ENCODE data around the gene MTCH2.
A peak's percentile ranks its signal among the peaks of the same experiment; 100 is the strongest.

The MTCH2 gene

DNA sequence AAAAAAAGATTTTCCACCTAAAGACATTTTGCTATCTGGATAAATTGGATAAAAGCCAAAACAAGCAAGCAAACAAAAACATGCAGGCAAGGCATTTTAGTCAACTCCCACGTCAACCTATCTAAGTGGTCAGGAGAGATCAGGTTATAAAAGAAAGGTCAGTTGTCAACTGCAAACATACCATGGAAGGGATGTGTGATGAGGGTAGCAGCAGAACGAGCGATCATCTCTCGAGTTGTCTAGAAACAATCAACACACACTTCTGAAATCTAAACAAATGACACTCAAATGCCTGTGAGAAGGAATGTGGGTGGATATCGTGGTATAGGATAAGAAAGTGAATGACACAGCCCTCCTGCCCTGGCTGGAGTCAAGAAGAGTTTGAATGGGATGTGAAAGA, 10.9 kb downstream of the MTCH2 start:
- DNase-seq = no peak

GRCh38 chr11:47628026-47628425, 14.3 kb downstream of the MTCH2 start:
- DNase-seq = no peak

DNA sequence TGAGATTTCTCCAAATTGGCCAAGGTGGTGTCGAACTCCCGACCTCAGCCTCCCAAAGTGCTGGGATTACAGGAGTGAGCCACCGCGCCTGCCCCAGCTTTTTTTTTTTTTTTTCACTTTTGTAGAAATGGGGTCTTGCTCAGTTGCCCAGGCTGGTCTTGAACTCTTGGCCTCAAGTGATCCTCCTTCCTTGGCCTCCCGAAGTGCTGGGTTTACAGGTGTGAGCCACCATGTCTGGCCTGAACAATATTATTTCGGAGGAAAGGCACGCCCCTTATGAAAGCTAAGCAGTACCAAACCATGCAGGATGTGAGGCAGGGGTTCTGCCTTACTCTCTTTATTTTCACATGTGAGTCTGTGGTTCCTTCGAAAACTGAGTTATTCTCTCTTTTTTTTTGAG, 16.1 kb downstream of the MTCH2 start:
- no peak for DNase-seq

- DNase-seq = no peak
Measured at GRCh38 chr11:47620836-47621378, 21.5 kb downstream of the MTCH2 start.

GRCh38 chr11:47617417-47617809, 24.9 kb downstream of the MTCH2 start:
- no peak for DNase-seq

DNA sequence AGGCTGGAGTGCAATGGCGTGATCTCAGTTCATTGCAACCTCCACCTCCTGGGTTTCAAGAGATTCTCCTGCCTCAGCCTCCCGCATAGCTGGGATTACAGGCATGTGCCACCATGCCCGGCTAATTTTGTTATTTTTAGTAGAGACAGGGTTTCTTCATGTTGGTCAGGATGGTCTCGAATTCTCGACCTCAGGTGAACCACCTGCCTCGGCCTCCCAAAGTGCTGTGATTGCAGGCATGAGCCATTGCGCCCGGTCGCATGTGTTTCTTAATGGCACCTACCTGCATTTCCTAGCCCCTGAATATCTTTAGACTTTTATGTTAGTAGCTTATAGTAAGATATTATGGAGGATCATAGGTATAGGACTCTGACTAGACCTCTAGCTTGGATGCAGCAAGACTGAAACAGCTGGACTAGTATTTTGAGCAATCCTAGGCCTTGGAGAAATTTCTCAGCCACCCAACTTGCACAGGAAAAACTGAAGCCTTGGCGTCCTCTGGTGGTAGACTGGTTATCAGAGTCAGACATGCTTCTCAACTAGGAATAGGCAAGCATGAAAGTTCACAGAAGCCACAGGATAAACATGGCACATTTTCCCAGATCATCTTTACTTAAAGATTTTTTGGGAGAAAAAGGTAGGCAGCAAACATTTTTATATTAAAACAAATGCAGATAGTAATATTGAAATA, 25.5 kb downstream of the MTCH2 start:
- no peak for DNase-seq

DNA sequence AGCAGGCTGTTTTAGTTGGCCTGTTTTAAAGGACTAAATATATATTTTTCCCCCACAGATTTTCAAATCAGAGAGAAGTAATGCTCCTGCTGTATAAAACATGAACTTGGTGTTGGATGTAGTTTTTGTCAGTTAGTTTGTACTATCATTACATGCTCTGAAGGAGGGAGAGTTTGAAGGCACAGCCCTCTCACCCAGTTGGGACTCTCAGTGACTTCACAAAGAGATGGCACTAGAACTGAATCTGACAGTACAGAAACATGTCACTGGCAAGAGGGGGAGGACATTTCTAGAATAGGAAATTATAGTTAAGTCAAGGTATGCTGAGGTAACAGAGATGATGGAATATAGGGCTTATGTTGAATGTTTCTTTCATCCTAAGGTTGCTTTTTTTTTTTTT, 27.1 kb downstream of the MTCH2 start:
- DNase-seq = no peak

GRCh38 chr11:47611348-47611794, 31.0 kb downstream of the MTCH2 start:
- no peak for DNase-seq

GRCh38 chr11:47609675-47610074, 32.7 kb downstream of the MTCH2 start:
- DNase-seq = no peak

- DNase-seq = no peak
Measured at GRCh38 chr11:47607380-47607779, 35.0 kb downstream of the MTCH2 start.

- no peak for DNase-seq
Measured at GRCh38 chr11:47606731-47607130, 35.6 kb downstream of the MTCH2 start.

DNA sequence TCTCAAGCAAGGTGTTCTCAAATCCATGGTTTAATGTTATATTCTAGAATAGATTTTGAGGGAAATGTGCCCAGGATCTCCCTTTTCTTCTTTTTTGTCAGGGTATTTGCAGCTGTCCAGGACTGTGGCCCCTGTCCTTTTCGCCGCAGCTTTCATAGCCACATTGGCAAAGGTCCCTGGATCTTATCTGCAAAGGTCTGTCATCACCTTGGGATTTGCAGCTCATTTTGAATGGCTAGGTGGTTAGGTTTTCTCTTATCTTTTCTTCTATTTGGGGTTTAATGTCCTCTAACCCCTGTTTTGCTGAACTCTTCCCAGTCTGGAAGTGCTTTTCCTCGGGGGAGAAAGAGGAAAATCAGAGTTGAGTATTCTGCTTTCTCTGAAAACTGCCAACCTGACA, 36.4 kb downstream of the MTCH2 start:
- no peak for DNase-seq

DNA sequence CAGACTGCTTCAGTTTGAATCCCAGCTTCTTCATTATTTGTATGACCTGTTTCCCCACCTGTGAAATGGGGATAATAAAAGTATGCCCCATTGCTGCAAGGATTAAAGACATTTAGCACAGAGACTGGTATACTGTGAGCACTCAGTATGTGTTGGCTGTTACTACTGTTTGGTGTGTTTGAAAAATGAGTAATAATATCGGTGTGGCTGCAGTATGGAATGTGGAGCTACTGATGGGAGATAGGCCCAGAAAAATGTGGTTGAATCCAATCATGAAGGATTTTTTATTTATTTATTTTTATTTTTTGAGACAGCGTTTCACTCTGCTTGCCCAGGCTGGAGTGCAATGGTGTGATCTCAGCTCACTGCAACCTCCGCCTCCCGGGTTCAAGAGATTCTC, 39.1 kb downstream of the MTCH2 start:
- no peak for DNase-seq

DNA sequence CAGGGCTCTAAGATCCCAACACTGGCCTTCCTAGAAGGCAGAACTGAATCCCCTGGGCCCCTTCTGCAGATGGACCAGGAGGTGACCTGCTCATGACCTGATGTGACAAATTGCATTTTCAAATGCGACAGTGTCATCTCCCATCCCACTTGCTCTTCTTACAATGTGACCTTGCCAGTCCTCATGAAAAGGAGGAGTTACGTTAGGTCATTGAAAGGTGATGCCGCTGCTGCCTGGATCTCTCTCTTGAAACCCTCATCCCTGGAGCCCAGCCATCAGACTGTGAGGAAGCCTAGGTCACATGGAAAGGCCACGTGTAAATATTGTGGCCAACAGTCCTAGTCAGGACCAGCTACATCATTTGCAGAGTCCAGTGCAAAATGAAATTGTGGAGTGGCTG, 42.5 kb downstream of the MTCH2 start:
- DNase-seq = peak; percentile 16

GRCh38 chr11:47595967-47596366, 46.4 kb downstream of the MTCH2 start:
- DNase-seq = no peak

- no peak for DNase-seq
Measured at GRCh38 chr11:47595029-47595428, 47.3 kb downstream of the MTCH2 start.

DNA sequence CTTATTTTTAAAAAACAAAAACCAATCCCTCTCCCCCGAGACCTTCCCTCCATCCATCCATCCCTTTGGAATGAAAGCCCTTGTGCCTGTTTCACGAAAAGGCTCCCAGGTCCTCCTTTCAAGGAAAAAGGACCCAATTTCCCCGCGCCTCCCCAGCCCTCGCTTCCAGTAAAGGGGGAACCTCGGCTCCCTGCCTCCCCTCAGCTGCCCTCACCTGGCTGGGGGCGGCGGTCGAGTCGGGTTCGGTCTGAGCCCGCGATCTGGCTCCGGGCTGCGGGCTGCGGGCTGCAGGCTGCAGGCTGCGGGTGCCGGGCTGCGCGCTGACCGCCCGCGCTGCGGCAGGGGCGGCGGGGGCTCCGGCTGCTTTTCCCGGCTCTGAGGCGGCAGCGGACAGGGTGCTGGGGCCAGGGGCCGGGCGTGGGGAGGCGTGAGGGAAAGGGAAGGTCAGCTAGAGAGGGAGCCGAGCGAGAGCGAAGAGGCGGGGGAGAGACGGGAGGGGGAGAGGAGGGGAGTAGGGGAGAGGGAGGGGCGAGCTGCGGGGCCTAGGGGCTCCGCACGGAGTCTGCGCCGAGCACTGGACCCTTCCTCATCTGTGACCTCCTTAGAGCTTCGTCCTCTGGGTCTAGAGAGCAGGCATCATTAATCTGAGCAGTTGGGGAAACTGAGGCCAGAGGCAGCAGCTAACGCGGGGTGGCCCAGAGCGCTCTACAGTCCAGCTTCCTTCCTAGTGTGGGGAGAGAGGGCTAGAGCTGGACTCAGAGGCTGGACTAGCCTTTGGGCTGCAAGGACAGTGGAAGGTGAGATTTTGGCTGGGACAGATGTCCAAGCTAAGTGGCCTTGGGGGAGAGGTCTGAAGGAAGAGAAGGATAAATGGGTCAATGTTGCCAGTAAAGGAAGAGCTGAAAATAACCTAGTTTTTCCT, 48.2 kb downstream of the MTCH2 start, which contains the start of gene C1QTNF4:
TSS of gene C1QTNF4 (minus strand) at position 478 of the 922 bp plus-strand sequence. CDS start 3,601 bp downstream, outside the sequence.
- no peak for DNase-seq

GRCh38 chr11:47593492-47593933, 48.8 kb downstream of the MTCH2 start:
- DNase-seq = no peak

DNA sequence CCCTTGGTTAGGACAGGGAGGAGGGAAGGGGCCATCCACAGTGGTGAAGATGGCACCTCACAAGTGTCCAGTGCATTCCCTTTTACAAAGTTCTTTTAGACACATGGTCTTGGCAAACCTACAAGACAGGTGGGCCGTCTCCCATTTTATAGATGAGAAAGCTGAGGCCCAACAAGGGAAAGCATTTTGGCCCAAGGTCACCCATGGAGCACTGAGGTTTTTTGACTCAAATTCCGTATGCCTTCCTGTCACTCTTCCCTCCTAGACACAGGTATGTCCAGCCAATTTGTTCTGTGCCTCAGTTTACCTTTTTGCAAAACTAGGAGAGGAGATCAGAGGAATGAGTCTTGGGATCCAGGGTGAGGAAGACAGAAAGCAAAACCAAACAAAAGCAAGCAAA, 49.4 kb downstream of the MTCH2 start:
- no peak for DNase-seq

GRCh38 chr11:47592251-47592650, 50.1 kb downstream of the MTCH2 start:
- DNase-seq = no peak

DNA sequence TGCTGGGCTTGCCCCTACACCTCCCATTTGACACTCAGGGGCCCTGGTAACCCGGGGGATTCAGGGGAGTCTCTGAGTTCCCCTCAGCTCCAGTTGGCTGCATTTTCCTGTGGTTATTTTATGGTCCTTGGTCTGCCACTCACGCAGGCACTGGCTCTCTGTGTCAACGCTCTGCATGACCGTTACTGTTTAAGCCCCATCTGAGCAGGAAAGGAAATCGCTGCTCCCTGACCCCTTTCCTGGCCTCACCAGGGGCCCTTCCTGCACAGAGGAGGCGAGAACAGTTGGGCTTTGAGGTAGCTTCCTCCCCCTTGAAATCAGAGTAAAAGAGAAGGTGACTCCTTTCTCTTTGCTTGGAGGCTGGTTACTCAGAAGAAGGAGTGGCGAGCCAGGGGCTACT, 50.6 kb downstream of the MTCH2 start:
- no peak for DNase-seq

GRCh38 chr11:47589977-47590861, 52.1 kb downstream of the MTCH2 start:
- no peak for DNase-seq

- no peak for DNase-seq
Measured at GRCh38 chr11:47589584-47589976, 52.8 kb downstream of the MTCH2 start.

Measured in activated effector memory CD4-positive, alpha-beta T cell treated with anti-CD3 and anti-CD28 coated beads, Interleukin-2, amount 50 U/mL, for 16 hours (primary cell).